Liver (tissue), 9 donors: Measurements from ENCODE around the gene SOX13. TPM values are rescaled to one million over a fixed set of nuclear protein-coding genes. Genes with fewer than 3 reads are reported as not detected.
A peak's percentile ranks its signal among the peaks of the same experiment; 100 is the strongest.

ENCODE experiments used
- DNase-seq: peaks from one replicate; pipeline ENCODE4 v3.0.0-alpha.2; 2017; ENCODE audit warnings: low spot score
- H3K27ac ChIP-seq, 2 donors: one replicate each; pipeline ENCODE4 v1.7.0; 2013; ENCODE audit warnings: inconsistent platforms in 2 of 2, low read length in 2 of 2, control low read depth in 1 of 2, low read depth in 1 of 2, mild to moderate bottlenecking in 1 of 2
- H3K27me3 ChIP-seq, 4 donors: one replicate each; pipeline versions ENCODE4 v1.6.1 to v1.7.0; 2013; ENCODE audit warnings: low read length in 3 of 4, inconsistent platforms in 1 of 4, mild to moderate bottlenecking in 1 of 4, moderate library complexity in 1 of 4; ENCODE audit not compliant: control insufficient read depth in 4 of 4, insufficient read depth in 4 of 4
- H3K36me3 ChIP-seq, 4 donors: one replicate each; pipeline versions ENCODE4 v1.6.1 to v1.7.0; 2013; ENCODE audit warnings: low read length in 3 of 4, mild to moderate bottlenecking in 3 of 4, low read depth in 1 of 4, moderate library complexity in 1 of 4; ENCODE audit not compliant: control insufficient read depth in 4 of 4, insufficient read depth in 3 of 4
- H3K4me1 ChIP-seq, 4 donors: one replicate each; pipeline versions ENCODE4 v1.6.1 to v1.7.0; 2013; ENCODE audit warnings: low read length in 3 of 4, mild to moderate bottlenecking in 3 of 4, moderate library complexity in 1 of 4; ENCODE audit not compliant: control insufficient read depth in 4 of 4, insufficient read depth in 4 of 4
- H3K4me3 ChIP-seq, 3 donors: one replicate each; pipeline versions ENCODE4 v1.6.1 to v1.7.0; 2013; ENCODE audit warnings: low read length in 3 of 3, control low read depth in 1 of 3, low read depth in 1 of 3, mild to moderate bottlenecking in 1 of 3
- H3K9ac ChIP-seq, 2 donors: one replicate each; pipeline ENCODE4 v1.7.0; 2013; ENCODE audit warnings: low read length in 2 of 2, mild to moderate bottlenecking in 2 of 2, moderate library complexity in 2 of 2, control low read depth in 1 of 2, low read depth in 1 of 2
- H3K9me3 ChIP-seq, 4 donors: one replicate each; pipeline versions ENCODE4 v1.6.1 to v1.7.0; 2013; ENCODE audit warnings: low read length in 3 of 4; ENCODE audit not compliant: control insufficient read depth in 4 of 4
- ATF3 ChIP-seq: IDR thresholded peaks from 2 replicates; pipeline ENCODE4 v1.6.1; 2016; ENCODE audit warnings: antibody characterized with exemption
- EGR1 ChIP-seq, 2 donors: IDR thresholded peaks; 2 replicates each; pipeline ENCODE4 v1.6.1; 2016 to 2018; ENCODE audit warnings: antibody characterized with exemption in 2 of 2, low read depth in 2 of 2
- FOXA1 ChIP-seq: IDR thresholded peaks from 2 replicates; pipeline ENCODE4 v1.6.1; 2016; ENCODE audit warnings: antibody characterized with exemption
- FOXA2 ChIP-seq: IDR thresholded peaks from 2 replicates; pipeline ENCODE4 v1.6.1; 2016; ENCODE audit warnings: antibody characterized with exemption
- HNF4A ChIP-seq, 2 donors: conservative IDR thresholded peaks; 2 replicates each; pipeline ENCODE4 v1.6.1; 2016; ENCODE audit warnings: antibody characterized with exemption in 2 of 2, mild to moderate bottlenecking in 2 of 2
- HNF4G ChIP-seq: IDR thresholded peaks from 2 replicates; pipeline ENCODE4 v1.6.1; 2016; ENCODE audit warnings: antibody characterized with exemption
- JUND ChIP-seq, 2 donors: IDR thresholded peaks; 2 replicates each; pipeline ENCODE4 v1.6.1; 2016; ENCODE audit warnings: antibody characterized with exemption in 2 of 2
- NR2F2 ChIP-seq: IDR thresholded peaks from 2 replicates; pipeline ENCODE4 v1.6.1; 2016; ENCODE audit warnings: antibody characterized with exemption
- RAD21 ChIP-seq, 2 donors: IDR thresholded peaks; 2 replicates each; pipeline ENCODE4 v1.6.1; 2016; ENCODE audit warnings: antibody characterized with exemption in 2 of 2, mild to moderate bottlenecking in 2 of 2
- REST ChIP-seq: IDR thresholded peaks from 2 replicates; pipeline ENCODE4 v1.6.1; 2016; ENCODE audit warnings: antibody characterized with exemption, mild to moderate bottlenecking
- RXRA ChIP-seq, 2 donors: IDR thresholded peaks; 2 replicates each; pipeline ENCODE4 v1.6.1; 2017 to 2018; ENCODE audit warnings: antibody characterized with exemption in 2 of 2, mild to moderate bottlenecking in 1 of 2
- SP1 ChIP-seq: IDR thresholded peaks from 2 replicates; pipeline ENCODE4 v1.6.1; 2018; ENCODE audit warnings: antibody characterized with exemption, mild to moderate bottlenecking
- TAF1 ChIP-seq: conservative IDR thresholded peaks from 2 replicates; pipeline ENCODE4 v1.6.1; 2016; ENCODE audit warnings: antibody characterized with exemption, mild to moderate bottlenecking
- YY1 ChIP-seq: IDR thresholded peaks from 2 replicates; pipeline ENCODE4 v1.6.1; 2016; ENCODE audit warnings: antibody characterized with exemption, mild to moderate bottlenecking
- ZBTB33 ChIP-seq: IDR thresholded peaks from 2 replicates; pipeline ENCODE4 v1.6.1; 2016; ENCODE audit warnings: antibody characterized with exemption
- WGBS: extraction: QIAGEN DNeasy Blood & Tissue Kit; methylation state at CpG from one replicate; pipeline ENCODE4 v1.1.7; 2013; 5-methylcytosine and 5-hydroxymethylcytosine counted together
- polyA plus RNA-seq, 2 donors: library from polyadenylated mRNA; stranded (reverse) in 1 of 2; unstranded in 1 of 2; fragments of 200-250 nt in 1 of 2; fragments of >200 nt in 1 of 2; fragmentation: Nextera tagmentation in 1 of 2; extraction: Ambion mirVana in 1 of 2; gene quantifications; one replicate each; pipeline versions ENCODE4 v1.2.1 to v1.2.3, GENCODE V29; 2013 to 2015
- total RNA-seq, 2 donors: library from RNA; depleted of rRNA; stranded (reverse); fragments of >200 nt; gene quantifications; one replicate each; pipeline ENCODE4 v1.2.3, GENCODE V29; 2014
- TF ChIP-seq, protein P1 (sequence below): IDR thresholded peaks from 2 replicates; pipeline ENCODE4 v1.6.1; 2016; ENCODE audit warnings: antibody characterized with exemption
- TF ChIP-seq, protein P2 (sequence below): fragments of 150-350 bp; IDR thresholded peaks from 2 replicates; pipeline ENCODE4 v1.5.1; 2017; ENCODE audit warnings: improper control_type of control experiment, low read depth, low read length; ENCODE audit not compliant: missing input control
- donor health status: healthy.
- donor health status: healthy.
- donor health status: healthy.
- donor health status: healthy.
- donor health status: healthy.

Gene SOX13
- total and polyA plus RNA-seq, 4 donors, result 7.8 to 15.5 (median 8.7) TPM

GRCh38 chr1:204126386-204126785 is 53.5 kb downstream of the SOX13 start:
- DNase-seq, result no peak
- no peak overlapping the region for H3K4me3 ChIP-seq
- peaks cover 9 to 33% (median 18%) of the 10 kb centered on the region in 4 donors for H3K36me3 ChIP-seq
- no peak for TF ChIP-seq TAF1
- no peak for TF ChIP-seq FOXA1
- TF ChIP-seq RXRA (IDR thresholded peaks at IDR 0.05), result no peak
- no peak for TF ChIP-seq HNF4G
- peaks cover 6 to 51% (median 43%) of the 10 kb centered on the region in 4 donors for H3K4me1 ChIP-seq
- 62% methylated on average over 8 of the region's 8 CpGs for WGBS
- H3K27me3 ChIP-seq, result no peaks in the 10 kb centered on the region
- no peak overlapping the region for H3K9ac ChIP-seq
- H3K27ac ChIP-seq, result no peak overlapping the region
- H3K9me3 ChIP-seq, result no peaks in the 10 kb centered on the region

GRCh38 chr1:204126956-204127355 is 54.0 kb downstream of the SOX13 start:
- TF ChIP-seq JUND (IDR thresholded peaks at IDR 0.05) (no peak), YY1 (no peak), ZBTB33 (no peak), RXRA (IDR thresholded peaks at IDR 0.05) (no peak)
- TF ChIP-seq, protein P1, sequence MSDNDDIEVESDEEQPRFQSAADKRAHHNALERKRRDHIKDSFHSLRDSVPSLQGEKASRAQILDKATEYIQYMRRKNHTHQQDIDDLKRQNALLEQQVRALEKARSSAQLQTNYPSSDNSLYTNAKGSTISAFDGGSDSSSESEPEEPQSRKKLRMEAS, result no peak
- Histone ChIP-seq H3K27ac (no peak overlapping the region), H3K36me3 (peaks cover 4 to 32% (median 16%) of the 10 kb centered on the region in 4 donors), H3K27me3 (no peaks in the 10 kb centered on the region), H3K4me3 (no peak overlapping the region), H3K9me3 (no peaks in the 10 kb centered on the region), H3K4me1 (peaks cover 12 to 57% (median 49%) of the 10 kb centered on the region in 4 donors), H3K9ac (no peak overlapping the region)
- DNase-seq, result no peak
- WGBS, result 31% methylated on average over 7 of the region's 7 CpGs

DNA sequence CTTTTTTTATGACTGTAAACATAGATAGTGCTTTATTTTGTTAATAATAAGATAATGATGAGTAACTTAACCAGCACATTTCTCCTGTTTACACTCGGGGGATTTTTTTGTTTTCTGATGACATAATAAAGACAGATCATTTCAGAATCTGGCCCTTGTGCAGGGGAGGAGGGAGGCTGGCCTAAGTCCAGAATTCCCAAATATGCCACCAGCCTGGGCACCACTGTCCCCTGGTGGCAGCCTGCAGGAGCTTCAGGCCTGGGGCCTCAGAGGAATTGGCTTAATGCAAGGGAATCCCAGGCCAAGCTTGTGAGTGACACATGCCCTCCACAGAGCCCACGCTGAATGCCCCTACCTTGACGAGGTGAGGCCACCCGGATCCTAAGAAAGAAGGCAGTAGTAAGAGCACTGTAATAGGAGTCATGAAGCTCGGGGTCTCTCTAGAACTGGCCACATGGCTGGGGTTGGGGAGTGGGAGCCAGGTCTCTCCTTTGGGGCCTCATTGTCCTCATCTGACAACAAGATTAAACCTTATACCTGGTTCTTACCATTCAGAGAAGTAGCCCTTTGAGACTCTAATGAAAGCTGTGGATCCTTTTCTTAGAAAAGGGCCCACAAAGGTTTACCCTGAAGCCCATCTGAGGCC is 54.8 kb downstream of the SOX13 start:
- peak; percentile 61 for DNase-seq
- H3K4me1 ChIP-seq, result peaks cover 14 to 63% (median 52%) of the 10 kb centered on the region in 4 donors
- H3K27me3 ChIP-seq, result no peaks in the 10 kb centered on the region
- no peak overlapping the region for H3K4me3 ChIP-seq
- H3K9ac ChIP-seq, result peak overlapping the region in 1 of 2 donors; percentile 4
- WGBS, result 20% methylated on average over 5 of the region's 5 CpGs
- H3K27ac ChIP-seq, result peak overlapping the region; percentile 25 to 49
- H3K9me3 ChIP-seq, result no peaks in the 10 kb centered on the region
- H3K36me3 ChIP-seq, result peaks cover 4 to 26% (median 14%) of the 10 kb centered on the region in 4 donors
- TF ChIP-seq HNF4A (conservative IDR thresholded peaks at IDR 0.05) (peak in 1 of 2 donors; percentile 45), HNF4G (no peak), ATF3 (no peak), FOXA2 (no peak), TAF1 (no peak), RAD21 (IDR thresholded peaks at IDR 0.05) (peak; percentile 98 to 99), SP1 (peak; percentile 5), RXRA (IDR thresholded peaks at IDR 0.05) (peak in 1 of 2 donors; percentile 50), ZBTB33 (no peak), NR2F2 (peak; percentile 27), YY1 (no peak), REST (no peak), EGR1 (IDR thresholded peaks at IDR 0.05; ENCODE audit: low read depth in 2 of 2) (no peak)
- TF ChIP-seq, protein P2, sequence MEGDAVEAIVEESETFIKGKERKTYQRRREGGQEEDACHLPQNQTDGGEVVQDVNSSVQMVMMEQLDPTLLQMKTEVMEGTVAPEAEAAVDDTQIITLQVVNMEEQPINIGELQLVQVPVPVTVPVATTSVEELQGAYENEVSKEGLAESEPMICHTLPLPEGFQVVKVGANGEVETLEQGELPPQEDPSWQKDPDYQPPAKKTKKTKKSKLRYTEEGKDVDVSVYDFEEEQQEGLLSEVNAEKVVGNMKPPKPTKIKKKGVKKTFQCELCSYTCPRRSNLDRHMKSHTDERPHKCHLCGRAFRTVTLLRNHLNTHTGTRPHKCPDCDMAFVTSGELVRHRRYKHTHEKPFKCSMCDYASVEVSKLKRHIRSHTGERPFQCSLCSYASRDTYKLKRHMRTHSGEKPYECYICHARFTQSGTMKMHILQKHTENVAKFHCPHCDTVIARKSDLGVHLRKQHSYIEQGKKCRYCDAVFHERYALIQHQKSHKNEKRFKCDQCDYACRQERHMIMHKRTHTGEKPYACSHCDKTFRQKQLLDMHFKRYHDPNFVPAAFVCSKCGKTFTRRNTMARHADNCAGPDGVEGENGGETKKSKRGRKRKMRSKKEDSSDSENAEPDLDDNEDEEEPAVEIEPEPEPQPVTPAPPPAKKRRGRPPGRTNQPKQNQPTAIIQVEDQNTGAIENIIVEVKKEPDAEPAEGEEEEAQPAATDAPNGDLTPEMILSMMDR, result peak; percentile 99
- TF ChIP-seq, protein P1, result no peak
